Uterus (tissue), 2 donors: Measurements from ENCODE around the gene AFDN.

Experiments
- POLR2A ChIP-seq, 2 donors: fragments of 450-650 bp; IDR thresholded peaks; one replicate each; pipeline ENCODE4 v1.6.1; 2016; ENCODE audit warnings: antibody characterized with exemption in 2 of 2, mild to moderate bottlenecking in 1 of 2, moderate library complexity in 1 of 2
- TF ChIP-seq, protein P1 (sequence below), 4 experiments: fragments of 200-600 bp in 2 of 4; fragments of 450-650 bp in 2 of 4; sonication (generic) in 2 of 4; IDR thresholded peaks; one replicate each; pipeline ENCODE4 v1.5.1; 2016 to 2019; ENCODE audit warnings: antibody characterized with exemption in 4 of 4, mild to moderate bottlenecking in 2 of 4, moderate library complexity in 1 of 4

DNA sequence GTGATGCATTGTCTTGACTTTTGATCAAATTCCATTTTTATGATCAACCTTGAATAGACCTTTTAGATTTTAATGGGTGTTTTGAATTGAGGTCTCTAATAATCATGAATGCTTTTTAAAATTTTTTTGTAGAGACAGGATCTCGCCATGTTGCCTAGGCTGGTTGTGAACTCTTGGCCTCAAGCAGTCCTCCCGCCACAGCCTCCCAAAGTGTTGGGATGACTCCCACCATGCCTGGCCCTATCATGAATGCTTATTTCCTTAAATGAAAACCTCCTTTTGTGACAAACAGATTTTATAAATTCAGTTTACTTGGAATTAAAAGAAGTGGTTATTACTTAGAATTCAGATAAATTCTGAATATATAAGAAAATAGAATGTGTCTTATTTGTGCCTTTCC lies 110.6 kb downstream of the AFDN start:
- TF ChIP-seq, protein P1, sequence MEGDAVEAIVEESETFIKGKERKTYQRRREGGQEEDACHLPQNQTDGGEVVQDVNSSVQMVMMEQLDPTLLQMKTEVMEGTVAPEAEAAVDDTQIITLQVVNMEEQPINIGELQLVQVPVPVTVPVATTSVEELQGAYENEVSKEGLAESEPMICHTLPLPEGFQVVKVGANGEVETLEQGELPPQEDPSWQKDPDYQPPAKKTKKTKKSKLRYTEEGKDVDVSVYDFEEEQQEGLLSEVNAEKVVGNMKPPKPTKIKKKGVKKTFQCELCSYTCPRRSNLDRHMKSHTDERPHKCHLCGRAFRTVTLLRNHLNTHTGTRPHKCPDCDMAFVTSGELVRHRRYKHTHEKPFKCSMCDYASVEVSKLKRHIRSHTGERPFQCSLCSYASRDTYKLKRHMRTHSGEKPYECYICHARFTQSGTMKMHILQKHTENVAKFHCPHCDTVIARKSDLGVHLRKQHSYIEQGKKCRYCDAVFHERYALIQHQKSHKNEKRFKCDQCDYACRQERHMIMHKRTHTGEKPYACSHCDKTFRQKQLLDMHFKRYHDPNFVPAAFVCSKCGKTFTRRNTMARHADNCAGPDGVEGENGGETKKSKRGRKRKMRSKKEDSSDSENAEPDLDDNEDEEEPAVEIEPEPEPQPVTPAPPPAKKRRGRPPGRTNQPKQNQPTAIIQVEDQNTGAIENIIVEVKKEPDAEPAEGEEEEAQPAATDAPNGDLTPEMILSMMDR (IDR thresholded peaks at IDR 0.05), result no peak
- no peak for TF ChIP-seq POLR2A (IDR thresholded peaks at IDR 0.05)
